HG03442 (cell line): ENCODE results near the gene HOXC6.

Experiments used
- ATAC-seq: cut with Tn5 transposase; IDR thresholded peaks from one replicate; pipeline ENCODE4 v1.9.1; 2021; ENCODE audit warnings: mild to moderate bottlenecking, moderate library complexity; ENCODE audit not compliant: unreplicated experiment

The HOXC6 gene

DNA sequence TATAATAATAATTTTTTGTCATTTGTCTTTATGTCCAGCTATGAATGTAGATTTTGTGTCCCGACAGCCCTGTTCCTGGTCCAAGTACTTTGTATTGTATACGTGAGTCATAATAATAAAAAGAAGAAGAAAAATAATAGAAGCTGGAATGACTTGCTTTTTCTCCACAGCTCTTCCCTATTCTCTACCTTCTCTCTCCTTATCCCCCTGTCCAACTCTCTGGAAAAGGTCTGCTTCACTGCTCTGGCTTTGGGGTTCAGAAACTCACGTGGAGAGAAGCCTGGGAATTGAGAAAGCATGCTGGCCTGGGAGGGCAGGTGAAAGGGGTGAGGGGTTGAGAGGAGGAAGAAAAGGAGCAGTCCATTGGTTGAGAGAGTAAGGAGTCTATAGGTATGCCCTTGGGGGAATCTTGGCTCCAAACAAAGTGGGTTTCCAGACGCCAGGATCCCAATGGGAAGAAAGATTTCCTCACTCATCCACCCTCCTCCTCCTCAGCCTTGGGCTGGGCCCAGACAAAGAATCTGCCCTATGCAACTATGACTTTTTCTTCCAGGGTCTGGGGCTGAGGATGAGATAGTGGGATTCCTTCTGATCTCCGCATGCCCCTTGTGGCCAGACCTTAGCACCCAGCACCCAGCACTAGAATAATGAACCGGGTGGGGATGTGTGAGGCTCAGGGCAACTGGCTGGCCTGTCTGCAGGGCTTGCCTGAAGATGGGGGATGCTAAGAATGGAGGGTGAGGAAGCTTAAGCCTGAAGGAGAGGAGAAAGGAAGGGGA, 15.4 kb upstream of the HOXC6 start:
- no peak for ATAC-seq

DNA sequence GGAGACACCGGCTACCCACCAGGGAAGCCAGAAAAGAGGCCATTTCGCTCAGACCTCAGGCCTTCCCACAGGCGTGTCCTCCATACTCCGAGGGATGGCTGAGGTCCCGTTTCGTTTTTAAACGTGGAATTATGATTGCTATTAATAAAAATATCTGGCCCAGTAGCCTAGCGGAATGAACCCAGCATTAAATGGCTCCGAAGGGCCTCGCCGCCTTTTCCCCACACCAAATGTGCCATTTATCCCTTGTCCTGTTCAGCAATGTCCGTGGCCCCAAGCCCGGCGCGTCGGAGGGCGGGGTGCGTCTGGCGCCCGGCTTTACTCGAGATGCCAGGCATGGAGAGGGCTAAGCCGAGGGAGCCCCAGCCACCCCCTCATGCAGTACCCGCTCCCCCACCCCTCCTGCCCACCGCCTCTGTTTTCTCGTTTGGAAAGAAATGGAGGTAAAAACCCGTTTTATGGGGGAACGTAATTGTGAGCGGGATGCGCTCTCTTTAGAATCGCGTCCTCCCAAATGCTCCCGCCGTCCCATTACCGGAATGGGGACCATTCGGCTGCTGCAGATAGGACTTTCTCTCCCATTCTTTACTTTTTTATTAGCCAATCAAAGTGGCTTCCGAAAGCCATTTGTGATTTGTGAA, 13.7 kb upstream of the HOXC6 start:
- no peak for ATAC-seq

- no peak for ATAC-seq
Measured at GRCh38 chr12:54015018-54015931, 13.0 kb upstream of the HOXC6 start.

DNA sequence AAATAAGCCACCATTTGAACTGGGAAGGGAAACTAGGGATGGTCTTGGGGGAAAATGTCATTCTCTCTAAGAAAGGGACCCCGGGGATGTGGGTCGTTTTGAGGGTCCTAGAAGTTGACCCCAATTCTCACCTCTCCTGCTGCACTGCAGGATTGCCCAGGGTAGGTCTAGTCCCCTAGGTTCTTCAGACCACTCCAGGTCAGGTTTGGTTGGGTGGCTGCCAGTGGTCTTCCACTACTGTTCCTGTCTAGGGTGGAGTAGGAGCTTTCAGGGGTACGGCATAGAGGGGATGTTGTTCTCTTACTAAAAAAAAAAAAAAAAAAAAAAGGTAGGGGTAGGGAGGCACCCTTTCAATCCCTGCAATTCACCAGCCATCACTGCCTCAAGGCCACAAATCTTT, 12.2 kb upstream of the HOXC6 start:
- ATAC-seq = no peak

DNA sequence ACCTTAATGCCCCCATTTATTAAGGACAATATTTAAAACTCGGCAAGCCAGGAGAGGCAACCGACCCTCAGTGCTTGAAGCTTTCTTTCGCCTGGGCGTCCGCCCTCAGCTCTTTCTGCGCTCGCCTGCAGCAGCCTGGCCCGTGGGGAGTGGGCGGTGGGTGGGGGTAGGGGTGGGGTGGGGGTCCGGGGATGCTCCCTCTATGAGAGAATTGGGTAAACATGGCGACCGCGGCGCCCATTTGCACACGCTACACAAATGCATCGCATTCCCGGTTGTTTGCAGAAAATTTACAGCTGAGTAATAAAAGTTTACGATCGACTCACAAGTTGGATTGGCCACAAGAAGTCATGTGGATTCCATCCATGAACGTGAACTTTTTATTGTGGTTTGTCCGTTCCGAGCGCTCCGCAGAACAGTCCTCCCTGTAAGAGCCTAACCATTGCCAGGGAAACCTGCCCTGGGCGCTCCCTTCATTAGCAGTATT, 11.7 kb upstream of the HOXC6 start:
- no peak for ATAC-seq

GRCh38 chr12:54017027-54017788, 11.0 kb upstream of the HOXC6 start:
- peak; percentile 12 for ATAC-seq

GRCh38 chr12:54017878-54018467, 10.3 kb upstream of the HOXC6 start:
- ATAC-seq = peak; percentile 80

DNA sequence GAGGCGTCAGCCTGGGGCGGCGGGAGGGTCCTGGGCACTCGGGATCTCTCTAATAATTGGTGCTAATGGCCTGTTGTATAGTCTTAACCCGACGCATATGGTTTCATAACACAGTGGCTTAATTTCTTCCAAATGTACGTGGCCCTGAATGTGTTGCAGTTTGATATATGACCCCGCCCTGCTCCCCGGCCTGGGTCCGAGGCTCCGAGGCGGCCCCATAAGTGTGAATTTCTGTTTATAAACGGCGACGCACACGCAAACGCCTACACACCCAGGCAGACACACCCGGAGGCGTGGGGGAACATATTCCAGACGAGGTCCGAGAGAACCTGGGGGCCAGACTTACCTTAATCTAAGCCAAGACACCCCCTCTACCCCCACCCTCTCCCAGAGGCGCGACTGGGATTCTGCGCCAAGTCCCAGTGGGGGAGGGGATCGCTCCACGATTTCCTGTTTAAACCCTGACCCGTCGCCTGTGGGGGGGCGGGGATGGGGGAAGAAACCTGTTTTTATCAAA, 9.7 kb upstream of the HOXC6 start:
- no peak for ATAC-seq

DNA sequence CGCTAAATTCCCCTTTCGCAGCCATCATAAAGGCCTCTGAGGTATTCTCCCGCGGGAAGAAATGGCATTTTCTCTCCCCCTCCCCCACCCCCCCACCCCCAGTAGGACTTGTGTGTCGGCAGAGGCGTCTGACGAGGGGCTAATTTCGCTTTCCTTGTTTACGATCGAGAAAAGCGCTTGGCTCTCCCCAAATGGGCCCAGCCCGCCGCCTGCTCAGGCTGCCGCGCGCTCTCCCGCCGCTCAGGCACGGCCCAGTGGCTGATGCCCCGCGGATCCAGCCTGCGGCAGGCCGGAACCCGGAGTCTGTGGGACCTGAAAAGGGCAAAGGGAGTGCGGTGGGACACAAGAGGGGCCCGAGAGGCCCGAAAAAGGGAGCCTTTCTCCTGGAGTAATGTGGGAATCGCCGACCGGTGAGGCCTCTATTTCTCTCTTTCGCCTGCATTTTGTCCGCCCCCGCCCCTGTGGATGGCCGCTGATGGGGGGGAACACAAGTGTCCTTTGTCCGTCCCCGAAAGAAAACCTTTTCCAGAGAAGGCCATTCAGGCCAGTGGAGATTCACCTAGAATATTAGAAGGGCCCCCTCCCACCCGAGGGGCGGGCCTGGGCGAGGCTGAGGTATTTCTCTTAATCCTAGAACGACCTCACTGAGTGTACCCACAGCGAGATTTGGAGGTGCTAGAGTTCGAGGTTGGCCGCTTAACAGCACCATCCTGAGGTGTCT, 9.0 kb upstream of the HOXC6 start:
- ATAC-seq = no peak

GRCh38 chr12:54019924-54020590, 8.2 kb upstream of the HOXC6 start:
- ATAC-seq = no peak

- no peak for ATAC-seq
Measured at GRCh38 chr12:54020591-54021405, 7.4 kb upstream of the HOXC6 start.

DNA sequence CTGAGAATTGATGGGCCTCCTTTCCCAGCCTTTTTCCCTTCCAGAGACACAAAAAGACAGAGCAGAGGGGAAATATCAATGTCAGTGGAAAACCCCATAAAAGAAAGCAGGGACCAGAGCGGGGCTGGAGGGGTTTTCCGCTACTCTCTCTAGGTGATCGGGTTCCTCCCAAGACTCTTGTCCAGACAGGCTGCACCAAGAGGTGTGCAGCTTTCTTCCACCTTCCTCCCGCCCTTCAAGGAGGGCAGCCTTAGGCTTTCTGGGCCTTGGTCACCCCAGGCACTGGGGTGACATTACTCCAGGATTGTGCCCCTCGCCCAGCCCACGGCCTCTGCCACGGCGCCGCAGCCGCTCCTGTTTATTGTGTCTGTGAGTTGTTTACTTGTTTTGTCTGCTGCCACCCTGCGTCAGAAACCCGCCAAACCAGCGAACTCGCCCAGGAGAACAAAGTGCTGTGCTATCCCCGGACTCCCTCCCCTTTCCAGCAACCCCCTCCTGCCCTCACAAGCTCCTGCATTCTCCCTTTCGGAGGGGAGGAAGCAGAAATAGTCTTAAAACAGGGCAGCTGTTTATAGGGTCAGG, 6.7 kb upstream of the HOXC6 start:
- ATAC-seq = no peak

GRCh38 chr12:54022960-54023884, 5.0 kb upstream of the HOXC6 start:
- ATAC-seq = no peak

DNA sequence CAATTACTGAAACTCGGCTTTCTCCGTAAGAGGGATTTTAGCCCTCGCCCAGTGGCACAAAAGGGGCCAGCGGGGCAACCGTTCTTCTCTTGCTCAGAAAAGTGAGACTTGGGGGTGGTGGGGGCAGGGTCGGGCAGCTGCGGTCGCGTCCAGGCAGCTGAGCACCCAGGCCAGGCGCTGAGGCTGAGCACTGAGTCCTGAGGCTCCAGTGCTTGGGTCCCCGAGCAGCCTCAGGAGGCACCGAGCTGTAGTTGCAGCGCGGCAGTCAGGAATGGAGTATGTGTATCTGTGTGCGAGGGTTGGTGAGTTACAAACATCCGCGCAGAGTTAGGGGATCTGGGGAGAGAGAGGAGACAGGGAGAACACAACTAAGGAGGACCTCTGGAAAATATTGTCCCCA, 4.1 kb upstream of the HOXC6 start:
- no peak for ATAC-seq

DNA sequence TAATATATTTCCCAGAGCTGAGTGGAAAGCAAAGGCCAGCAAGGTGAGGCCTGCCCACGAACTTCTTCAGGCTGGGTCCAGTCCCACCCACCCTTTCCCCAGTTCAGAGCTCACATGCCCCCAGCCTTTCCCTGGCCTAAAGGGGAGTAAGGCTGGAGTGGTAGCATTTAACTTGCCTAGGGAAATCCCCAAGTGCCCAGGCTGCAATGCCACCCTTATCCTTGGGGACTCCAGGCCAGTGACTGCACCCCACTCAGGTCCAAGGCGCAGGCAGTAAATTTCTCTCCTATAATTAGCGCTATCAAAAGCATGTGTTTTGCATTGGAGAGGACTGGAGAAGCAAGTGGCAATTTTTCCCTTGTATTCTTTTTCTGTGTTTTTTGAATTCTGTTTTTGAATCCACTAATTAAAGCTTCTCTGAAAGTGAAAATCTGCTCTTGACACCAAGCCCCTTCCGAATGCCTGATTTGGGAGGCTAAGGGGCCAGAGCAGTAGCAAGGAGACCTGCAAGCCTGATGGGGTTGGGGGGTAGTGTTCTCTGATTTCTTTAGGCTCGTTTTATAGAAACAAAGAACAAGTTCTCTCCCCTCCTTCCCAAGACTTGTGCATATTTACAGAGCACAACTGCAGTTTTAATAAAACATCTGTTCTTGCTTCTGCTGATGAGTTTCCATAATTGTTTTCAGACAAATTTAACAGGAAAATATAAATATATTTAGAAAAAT, 3.5 kb upstream of the HOXC6 start:
- ATAC-seq = no peak
